Epithelial cell of proximal tubule (primary cell): ENCODE data around the gene NCKAP5. TPM values are rescaled to one million over a fixed set of nuclear protein-coding genes. Genes with fewer than 3 reads are reported as not detected.

ENCODE experiments used
- DNase-seq: peaks from one replicate; pipeline ENCODE4 v3.0.0-alpha.2; 2011; ENCODE audit warnings: low read depth
- H3K4me3 ChIP-seq: 2 replicates; pipeline ENCODE4 v1.5.1; 2011; ENCODE audit warnings: low read depth, mild to moderate bottlenecking, low read length
- total RNA-seq: library from RNA; depleted of rRNA; stranded (reverse); fragments of >200 nt; gene quantifications from 2 replicates; pipeline ENCODE4 v1.2.3, GENCODE V29; 2015
- TF ChIP-seq, protein P1 (sequence below): conservative IDR thresholded peaks from 2 replicates; pipeline ENCODE4 v1.5.1; 2012; ENCODE audit warnings: low read depth, mild to moderate bottlenecking, low read length

NCKAP5 gene
- total RNA-seq, 1 donor from 2014 or later, result 0.69 TPM

- TF ChIP-seq, protein P1, sequence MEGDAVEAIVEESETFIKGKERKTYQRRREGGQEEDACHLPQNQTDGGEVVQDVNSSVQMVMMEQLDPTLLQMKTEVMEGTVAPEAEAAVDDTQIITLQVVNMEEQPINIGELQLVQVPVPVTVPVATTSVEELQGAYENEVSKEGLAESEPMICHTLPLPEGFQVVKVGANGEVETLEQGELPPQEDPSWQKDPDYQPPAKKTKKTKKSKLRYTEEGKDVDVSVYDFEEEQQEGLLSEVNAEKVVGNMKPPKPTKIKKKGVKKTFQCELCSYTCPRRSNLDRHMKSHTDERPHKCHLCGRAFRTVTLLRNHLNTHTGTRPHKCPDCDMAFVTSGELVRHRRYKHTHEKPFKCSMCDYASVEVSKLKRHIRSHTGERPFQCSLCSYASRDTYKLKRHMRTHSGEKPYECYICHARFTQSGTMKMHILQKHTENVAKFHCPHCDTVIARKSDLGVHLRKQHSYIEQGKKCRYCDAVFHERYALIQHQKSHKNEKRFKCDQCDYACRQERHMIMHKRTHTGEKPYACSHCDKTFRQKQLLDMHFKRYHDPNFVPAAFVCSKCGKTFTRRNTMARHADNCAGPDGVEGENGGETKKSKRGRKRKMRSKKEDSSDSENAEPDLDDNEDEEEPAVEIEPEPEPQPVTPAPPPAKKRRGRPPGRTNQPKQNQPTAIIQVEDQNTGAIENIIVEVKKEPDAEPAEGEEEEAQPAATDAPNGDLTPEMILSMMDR, result no peak
- DNase-seq, result no peak
- no peak overlapping the region for H3K4me3 ChIP-seq
Observed at GRCh38 chr2:133324150-133324561, 244.1 kb downstream of the NCKAP5 start.

DNA sequence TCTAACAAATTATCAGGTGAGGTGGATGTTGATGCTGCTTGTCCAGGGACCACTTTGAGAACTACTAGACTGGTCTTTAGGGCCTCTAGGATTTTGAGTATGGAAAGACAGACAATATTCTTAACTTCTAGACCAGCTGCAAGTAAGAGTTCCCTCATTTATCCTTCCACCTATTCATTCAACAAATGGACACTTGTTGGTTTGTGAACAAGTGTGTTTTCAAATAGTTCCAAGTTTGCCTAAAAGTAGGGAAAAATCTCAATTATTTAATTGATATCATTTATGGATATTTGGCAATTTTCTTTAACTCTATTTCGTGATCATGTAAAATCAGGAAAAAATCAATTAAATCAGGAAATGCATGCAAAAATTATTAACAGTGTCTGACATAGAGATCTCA lies 245.4 kb downstream of the NCKAP5 start:
- no peak overlapping the region for H3K4me3 ChIP-seq
- TF ChIP-seq, protein P1, result no peak
- no peak for DNase-seq

GRCh38 chr2:133317178-133317577 lies 251.1 kb downstream of the NCKAP5 start:
- no peak for DNase-seq
- TF ChIP-seq, protein P1, result no peak
- no peak overlapping the region for H3K4me3 ChIP-seq

- H3K4me3 ChIP-seq, result no peak overlapping the region
- no peak for DNase-seq
- TF ChIP-seq, protein P1, result no peak
Observed at GRCh38 chr2:133316557-133316956, 251.7 kb downstream of the NCKAP5 start.

- no peak overlapping the region for H3K4me3 ChIP-seq
- TF ChIP-seq, protein P1, result no peak
- DNase-seq, result no peak
Observed at GRCh38 chr2:133315280-133315679, 253.0 kb downstream of the NCKAP5 start.

DNA sequence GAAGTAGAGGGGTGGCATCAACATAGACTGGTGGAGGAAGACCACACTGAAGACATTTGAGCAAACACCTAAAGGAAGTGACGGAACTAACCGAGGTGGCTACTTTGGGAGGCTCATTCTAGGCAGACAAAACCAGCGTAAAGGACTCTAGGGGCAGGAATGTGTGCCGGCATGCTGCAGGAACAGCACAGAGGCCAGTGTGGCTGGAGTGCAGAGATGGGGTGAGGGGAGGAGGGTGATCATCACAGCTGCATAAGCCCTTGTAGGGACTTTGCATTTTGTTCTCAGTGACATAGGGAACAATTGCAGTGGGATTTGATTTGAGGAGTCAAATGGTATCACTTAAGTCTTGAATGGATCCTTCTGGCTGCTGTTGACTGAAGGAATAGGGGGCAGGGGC lies 253.5 kb downstream of the NCKAP5 start:
- DNase-seq, result no peak
- no peak overlapping the region for H3K4me3 ChIP-seq
- TF ChIP-seq, protein P1, result no peak

GRCh38 chr2:133312038-133312729 lies 256.1 kb downstream of the NCKAP5 start:
- H3K4me3 ChIP-seq, result no peak overlapping the region
- TF ChIP-seq, protein P1, result no peak
- no peak for DNase-seq
